ENCODE measurements around the gene SLAMF6.
"Not testable (repeated sequence)": the region's sequence is repeated elsewhere in the genome, so short reads cannot be mapped to it uniquely, and the experiment has no call there.

SLAMF6 gene

GRCh38 chr1:160541622-160542302, 18.7 kb upstream of the SLAMF6 start:
- no peak for DNase-seq

- DNase-seq = no peak
Observed at GRCh38 chr1:160540859-160541233, 17.8 kb upstream of the SLAMF6 start.

GRCh38 chr1:160539990-160540858, 17.2 kb upstream of the SLAMF6 start:
- DNase-seq = no peak

GRCh38 chr1:160539684-160539989, 16.6 kb upstream of the SLAMF6 start:
- DNase-seq = no peak

- no peak for DNase-seq
Observed at GRCh38 chr1:160538985-160539651, 16.1 kb upstream of the SLAMF6 start.

- no peak for DNase-seq
Observed at GRCh38 chr1:160537714-160538665, 14.9 kb upstream of the SLAMF6 start.

GRCh38 chr1:160534823-160535605, 12.0 kb upstream of the SLAMF6 start:
- DNase-seq = no peak

GRCh38 chr1:160532557-160532813, 9.4 kb upstream of the SLAMF6 start:
- DNase-seq = not testable (repeated sequence)

- DNase-seq = not testable (repeated sequence)
Observed at GRCh38 chr1:160531809-160532556, 8.9 kb upstream of the SLAMF6 start.

- not testable (repeated sequence) for DNase-seq
Observed at GRCh38 chr1:160529401-160529952, 6.4 kb upstream of the SLAMF6 start.

- not testable (repeated sequence) for DNase-seq
Observed at GRCh38 chr1:160523789-160524188, 734 bp upstream of the SLAMF6 start.

GRCh38 chr1:160522136-160522535, 919 bp downstream of the SLAMF6 start:
- DNase-seq = no peak

- no peak for DNase-seq
Observed at GRCh38 chr1:160521554-160521953, 1.5 kb downstream of the SLAMF6 start.

GRCh38 chr1:160520999-160521398, 2.1 kb downstream of the SLAMF6 start:
- no peak for DNase-seq

- DNase-seq = no peak
Observed at GRCh38 chr1:160520582-160520981, 2.5 kb downstream of the SLAMF6 start.

- no peak for DNase-seq
Observed at GRCh38 chr1:160519642-160520435, 3.2 kb downstream of the SLAMF6 start.

GRCh38 chr1:160517519-160517918, 5.5 kb downstream of the SLAMF6 start:
- DNase-seq = not testable (repeated sequence)

- not testable (repeated sequence) for DNase-seq
Observed at GRCh38 chr1:160515908-160516307, 7.1 kb downstream of the SLAMF6 start.

- DNase-seq = no peak
Observed at GRCh38 chr1:160504651-160505050, 18.4 kb downstream of the SLAMF6 start.

GRCh38 chr1:160503087-160503486, 20.0 kb downstream of the SLAMF6 start:
- DNase-seq = no peak
